C4-2B (cell line): ENCODE measurements around the gene GCNT1.

ENCODE experiments used
- ZFX ChIP-seq: fragments of 450-650 bp; IDR thresholded peaks from 2 replicates; pipeline ENCODE4 v1.6.1; 2017
- TF ChIP-seq, protein P1 (sequence below): fragments of 450-650 bp; conservative IDR thresholded peaks from 2 replicates; pipeline ENCODE4 v1.5.1; 2017; ENCODE audit warnings: mild to moderate bottlenecking

DNA sequence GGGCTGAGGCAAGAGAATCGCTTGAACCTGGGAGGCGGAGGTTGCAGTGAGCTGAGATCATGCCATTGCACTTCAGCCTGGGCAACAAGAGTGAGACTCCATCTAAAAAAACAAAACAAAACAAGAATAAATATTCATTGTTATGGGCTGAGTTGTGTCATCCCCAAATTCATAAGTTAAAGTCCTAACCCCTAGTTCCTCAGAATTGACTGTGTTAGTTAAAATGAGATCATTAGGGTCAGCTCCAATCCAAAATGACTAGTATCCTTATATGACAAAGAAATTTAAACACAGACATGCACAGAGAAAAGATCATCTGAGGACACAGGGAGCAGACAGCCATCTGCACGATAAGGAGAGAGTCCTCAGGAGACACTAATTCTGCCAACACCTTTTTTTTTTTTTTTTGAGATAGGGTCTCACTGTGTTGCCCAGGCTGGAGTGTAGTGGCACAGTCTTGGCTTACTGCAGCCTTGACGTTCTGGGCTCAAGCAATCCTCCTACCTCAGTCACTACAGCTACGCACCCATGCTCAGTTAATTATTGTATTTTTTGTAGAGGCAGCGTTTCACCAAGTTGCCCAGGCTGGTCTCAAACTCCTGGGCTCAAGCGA is 32.1 kb upstream of the GCNT1 start:
- TF ChIP-seq ZFX = no peak
- TF ChIP-seq, protein P1, sequence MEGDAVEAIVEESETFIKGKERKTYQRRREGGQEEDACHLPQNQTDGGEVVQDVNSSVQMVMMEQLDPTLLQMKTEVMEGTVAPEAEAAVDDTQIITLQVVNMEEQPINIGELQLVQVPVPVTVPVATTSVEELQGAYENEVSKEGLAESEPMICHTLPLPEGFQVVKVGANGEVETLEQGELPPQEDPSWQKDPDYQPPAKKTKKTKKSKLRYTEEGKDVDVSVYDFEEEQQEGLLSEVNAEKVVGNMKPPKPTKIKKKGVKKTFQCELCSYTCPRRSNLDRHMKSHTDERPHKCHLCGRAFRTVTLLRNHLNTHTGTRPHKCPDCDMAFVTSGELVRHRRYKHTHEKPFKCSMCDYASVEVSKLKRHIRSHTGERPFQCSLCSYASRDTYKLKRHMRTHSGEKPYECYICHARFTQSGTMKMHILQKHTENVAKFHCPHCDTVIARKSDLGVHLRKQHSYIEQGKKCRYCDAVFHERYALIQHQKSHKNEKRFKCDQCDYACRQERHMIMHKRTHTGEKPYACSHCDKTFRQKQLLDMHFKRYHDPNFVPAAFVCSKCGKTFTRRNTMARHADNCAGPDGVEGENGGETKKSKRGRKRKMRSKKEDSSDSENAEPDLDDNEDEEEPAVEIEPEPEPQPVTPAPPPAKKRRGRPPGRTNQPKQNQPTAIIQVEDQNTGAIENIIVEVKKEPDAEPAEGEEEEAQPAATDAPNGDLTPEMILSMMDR = no peak
